ENCODE results near the gene SYT1.

SYT1 gene

DNA sequence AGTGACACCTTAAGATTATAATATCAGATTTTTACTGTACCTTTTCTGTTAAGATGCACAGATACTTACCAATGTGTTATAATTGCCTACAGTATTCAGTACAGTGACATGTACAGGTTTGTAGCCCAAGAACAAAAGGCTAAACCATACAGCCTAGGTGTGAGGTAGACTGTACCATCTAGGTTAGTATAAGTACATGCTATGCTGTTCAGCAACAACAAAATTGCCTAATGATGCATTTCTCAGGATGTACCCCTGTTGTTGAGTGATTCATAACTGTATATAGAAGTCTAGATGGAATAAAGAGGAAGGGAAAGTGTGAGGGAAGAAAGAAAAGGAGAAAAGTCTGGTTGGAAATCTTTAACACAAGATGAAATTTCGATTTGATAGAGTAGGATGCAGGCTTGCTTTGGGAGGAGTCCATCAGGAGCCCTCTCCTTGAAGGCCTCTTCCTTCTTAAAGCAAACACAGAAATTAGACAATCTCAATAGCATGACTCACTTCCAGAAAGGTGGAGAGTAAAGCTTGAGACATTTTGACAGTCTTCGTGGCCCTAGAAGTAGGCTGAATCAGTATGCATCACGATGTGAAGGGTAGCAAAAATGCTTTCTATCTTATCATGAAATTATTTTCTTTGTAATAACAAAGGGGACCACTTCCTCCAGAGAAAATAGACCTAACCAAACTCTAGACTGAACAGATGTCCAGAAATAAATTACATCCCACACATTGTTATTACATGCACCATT is 191.5 kb downstream of the SYT1 start:
- H3K4me2 ChIP-seq (ENCODE audit: low read length, poor library complexity, severe bottlenecking): no peak overlapping the region
- H3K14ac ChIP-seq (ENCODE audit: low read length in 2 of 2): no peak overlapping the region
- H2BK5ac ChIP-seq (ENCODE audit: low read depth, low read length, poor library complexity, severe bottlenecking): no peak overlapping the region
- H3K27me3 ChIP-seq (ENCODE audit: control insufficient read depth in 1 of 2, insufficient read depth in 1 of 2, low read length in 2 of 2): no peaks in the 10 kb centered on the region
- no peak overlapping the region for H3K4ac ChIP-seq (ENCODE audit: low read depth in 1 of 2, low read length in 2 of 2)
- no peak overlapping the region for H3K4me3 ChIP-seq (ENCODE audit: insufficient read depth in 1 of 2, low read depth in 1 of 2, low read length in 2 of 2)
- no peak overlapping the region for H3K9ac ChIP-seq (ENCODE audit: low read length)
- H3K4me1 ChIP-seq (ENCODE audit: control insufficient read depth, insufficient read depth, low read depth, low read length): no peaks in the 10 kb centered on the region
- peak overlapping the region in 1 of 2 experiments; percentile 34 for H3K18ac ChIP-seq (ENCODE audit: low read depth in 1 of 2, low read length in 2 of 2)
- no peaks in the 10 kb centered on the region for H3K36me3 ChIP-seq (ENCODE audit: control insufficient read depth in 1 of 2, insufficient read depth in 2 of 2, low read depth in 1 of 2, low read length in 2 of 2)
- 57% methylated on average over 1 of the region's 3 CpGs for WGBS
- H3K79me1 ChIP-seq (replicated peaks; ENCODE audit: low read length, poor library complexity, severe bottlenecking): no peaks in the 10 kb centered on the region
- peak; percentile 49 for DNase-seq
- H4K8ac ChIP-seq (ENCODE audit: low read length): no peak overlapping the region
- no peak overlapping the region for H2BK12ac ChIP-seq (ENCODE audit: low read length in 2 of 2)
- H2AK5ac ChIP-seq (ENCODE audit: low read length, severe bottlenecking): no peak overlapping the region
- H2BK120ac ChIP-seq (ENCODE audit: low read depth, low read length): no peak overlapping the region
- H4K91ac ChIP-seq (ENCODE audit: low read length): no peak overlapping the region
- H3K27ac ChIP-seq (ENCODE audit: low read length, poor library complexity, severe bottlenecking): no peak overlapping the region
- no peak overlapping the region for H2BK15ac ChIP-seq (ENCODE audit: low read depth, poor library complexity, severe bottlenecking)
- H3K9me3 ChIP-seq (ENCODE audit: control insufficient read depth, low read length): no peaks in the 10 kb centered on the region
- no peak overlapping the region for H3K23ac ChIP-seq (ENCODE audit: low read length in 2 of 2)
- H2AFZ ChIP-seq (ENCODE audit: low read depth, low read length): no peak overlapping the region

DNA sequence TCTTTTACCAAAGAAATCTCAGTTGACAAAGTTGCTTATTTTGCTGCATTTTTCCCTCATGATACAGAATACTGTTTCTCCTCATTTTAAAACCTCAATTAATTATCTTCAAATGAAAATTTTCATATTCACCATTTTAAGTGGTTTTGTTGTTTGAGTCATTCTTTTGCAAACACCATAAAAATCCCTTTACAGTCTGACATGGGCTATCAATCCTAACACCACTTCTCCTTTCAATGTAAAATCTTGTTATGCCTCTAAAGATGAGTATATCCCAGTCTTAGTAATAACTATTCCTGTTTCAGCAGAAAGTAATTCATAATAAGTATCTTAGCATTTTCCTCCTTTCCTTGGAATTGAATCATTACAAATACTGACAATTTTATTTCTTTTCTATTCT is 192.2 kb downstream of the SYT1 start:
- Histone ChIP-seq H3K4me3 (ENCODE audit: insufficient read depth in 1 of 2, low read depth in 1 of 2, low read length in 2 of 2) (no peak overlapping the region), H4K8ac (ENCODE audit: low read length) (no peak overlapping the region), H3K23ac (ENCODE audit: low read length in 2 of 2) (no peak overlapping the region), H3K9ac (ENCODE audit: low read length) (no peak overlapping the region), H3K79me1 (replicated peaks; ENCODE audit: low read length, poor library complexity, severe bottlenecking) (no peaks in the 10 kb centered on the region), H3K4me1 (ENCODE audit: control insufficient read depth, insufficient read depth, low read depth, low read length) (no peaks in the 10 kb centered on the region), H2BK12ac (ENCODE audit: low read length in 2 of 2) (no peak overlapping the region), H3K9me3 (ENCODE audit: control insufficient read depth, low read length) (no peaks in the 10 kb centered on the region), H3K27ac (ENCODE audit: low read length, poor library complexity, severe bottlenecking) (no peak overlapping the region), H3K36me3 (ENCODE audit: control insufficient read depth in 1 of 2, insufficient read depth in 2 of 2, low read depth in 1 of 2, low read length in 2 of 2) (no peaks in the 10 kb centered on the region), H2BK5ac (ENCODE audit: low read depth, low read length, poor library complexity, severe bottlenecking) (no peak overlapping the region), H3K18ac (ENCODE audit: low read depth in 1 of 2, low read length in 2 of 2) (no peak overlapping the region), H4K91ac (ENCODE audit: low read length) (no peak overlapping the region), H3K4me2 (ENCODE audit: low read length, poor library complexity, severe bottlenecking) (no peak overlapping the region), H3K27me3 (ENCODE audit: control insufficient read depth in 1 of 2, insufficient read depth in 1 of 2, low read length in 2 of 2) (no peaks in the 10 kb centered on the region), H3K4ac (ENCODE audit: low read depth in 1 of 2, low read length in 2 of 2) (no peak overlapping the region), H2AFZ (ENCODE audit: low read depth, low read length) (no peak overlapping the region), H2BK120ac (ENCODE audit: low read depth, low read length) (no peak overlapping the region), H3K14ac (ENCODE audit: low read length in 2 of 2) (no peak overlapping the region), H2AK5ac (ENCODE audit: low read length, severe bottlenecking) (no peak overlapping the region), H2BK15ac (ENCODE audit: low read depth, poor library complexity, severe bottlenecking) (no peak overlapping the region)
- no peak for DNase-seq

GRCh38 chr12:79057540-79057939 is 193.0 kb downstream of the SYT1 start:
- Histone ChIP-seq H4K8ac (ENCODE audit: low read length) (no peak overlapping the region), H3K27me3 (ENCODE audit: control insufficient read depth in 1 of 2, insufficient read depth in 1 of 2, low read length in 2 of 2) (no peaks in the 10 kb centered on the region), H2AFZ (ENCODE audit: low read depth, low read length) (no peak overlapping the region), H3K4me1 (ENCODE audit: control insufficient read depth, insufficient read depth, low read depth, low read length) (no peaks in the 10 kb centered on the region), H3K4me3 (ENCODE audit: insufficient read depth in 1 of 2, low read depth in 1 of 2, low read length in 2 of 2) (no peak overlapping the region), H2BK15ac (ENCODE audit: low read depth, poor library complexity, severe bottlenecking) (no peak overlapping the region), H3K79me1 (replicated peaks; ENCODE audit: low read length, poor library complexity, severe bottlenecking) (no peaks in the 10 kb centered on the region), H3K14ac (ENCODE audit: low read length in 2 of 2) (no peak overlapping the region), H3K23ac (ENCODE audit: low read length in 2 of 2) (no peak overlapping the region), H2AK5ac (ENCODE audit: low read length, severe bottlenecking) (no peak overlapping the region), H3K36me3 (ENCODE audit: control insufficient read depth in 1 of 2, insufficient read depth in 2 of 2, low read depth in 1 of 2, low read length in 2 of 2) (no peaks in the 10 kb centered on the region), H2BK120ac (ENCODE audit: low read depth, low read length) (no peak overlapping the region), H2BK12ac (ENCODE audit: low read length in 2 of 2) (no peak overlapping the region), H3K4me2 (ENCODE audit: low read length, poor library complexity, severe bottlenecking) (no peak overlapping the region), H3K9me3 (ENCODE audit: control insufficient read depth, low read length) (no peaks in the 10 kb centered on the region), H3K18ac (ENCODE audit: low read depth in 1 of 2, low read length in 2 of 2) (no peak overlapping the region), H4K91ac (ENCODE audit: low read length) (no peak overlapping the region), H3K27ac (ENCODE audit: low read length, poor library complexity, severe bottlenecking) (no peak overlapping the region), H2BK5ac (ENCODE audit: low read depth, low read length, poor library complexity, severe bottlenecking) (no peak overlapping the region), H3K9ac (ENCODE audit: low read length) (no peak overlapping the region), H3K4ac (ENCODE audit: low read depth in 1 of 2, low read length in 2 of 2) (no peak overlapping the region)
- no peak for DNase-seq

DNA sequence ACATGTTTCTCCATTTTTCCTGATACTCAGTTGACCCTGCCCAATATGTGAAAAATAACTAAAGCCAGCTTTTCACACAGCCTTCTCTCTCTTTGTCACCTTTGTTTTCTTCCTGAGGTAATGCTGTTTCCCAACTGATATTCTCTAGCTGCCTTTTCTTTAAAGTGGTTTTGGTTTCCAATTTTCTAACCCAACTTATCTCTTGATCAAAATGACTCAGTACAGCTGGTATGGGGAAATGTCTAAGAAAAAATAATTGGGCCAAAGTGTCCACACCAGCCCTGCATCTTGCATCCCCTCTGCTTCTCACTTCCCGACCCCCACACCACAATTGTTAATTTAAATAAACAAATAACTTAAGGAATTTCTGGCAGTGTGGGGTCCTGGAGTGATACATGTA is 193.8 kb downstream of the SYT1 start:
- H2AFZ ChIP-seq (ENCODE audit: low read depth, low read length): no peak overlapping the region
- H3K9me3 ChIP-seq (ENCODE audit: control insufficient read depth, low read length): no peaks in the 10 kb centered on the region
- H3K36me3 ChIP-seq (ENCODE audit: control insufficient read depth in 1 of 2, insufficient read depth in 2 of 2, low read depth in 1 of 2, low read length in 2 of 2): no peaks in the 10 kb centered on the region
- H3K4ac ChIP-seq (ENCODE audit: low read depth in 1 of 2, low read length in 2 of 2): no peak overlapping the region
- no peak overlapping the region for H2BK15ac ChIP-seq (ENCODE audit: low read depth, poor library complexity, severe bottlenecking)
- H4K8ac ChIP-seq (ENCODE audit: low read length): no peak overlapping the region
- no peak overlapping the region for H4K91ac ChIP-seq (ENCODE audit: low read length)
- H3K4me2 ChIP-seq (ENCODE audit: low read length, poor library complexity, severe bottlenecking): no peak overlapping the region
- DNase-seq: peak; percentile 68
- no peak overlapping the region for H2AK5ac ChIP-seq (ENCODE audit: low read length, severe bottlenecking)
- no peak overlapping the region for H3K9ac ChIP-seq (ENCODE audit: low read length)
- H3K4me1 ChIP-seq (ENCODE audit: control insufficient read depth, insufficient read depth, low read depth, low read length): no peaks in the 10 kb centered on the region
- no peak overlapping the region for H2BK5ac ChIP-seq (ENCODE audit: low read depth, low read length, poor library complexity, severe bottlenecking)
- no peak overlapping the region for H2BK120ac ChIP-seq (ENCODE audit: low read depth, low read length)
- H3K14ac ChIP-seq (ENCODE audit: low read length in 2 of 2): no peak overlapping the region
- H3K23ac ChIP-seq (ENCODE audit: low read length in 2 of 2): no peak overlapping the region
- WGBS: no CpG with 5 or more reads among the region's 1 CpG
- no peak overlapping the region for H3K27ac ChIP-seq (ENCODE audit: low read length, poor library complexity, severe bottlenecking)
- no peaks in the 10 kb centered on the region for H3K27me3 ChIP-seq (ENCODE audit: control insufficient read depth in 1 of 2, insufficient read depth in 1 of 2, low read length in 2 of 2)
- no peak overlapping the region for H2BK12ac ChIP-seq (ENCODE audit: low read length in 2 of 2)
- H3K4me3 ChIP-seq (ENCODE audit: insufficient read depth in 1 of 2, low read depth in 1 of 2, low read length in 2 of 2): no peak overlapping the region
- no peaks in the 10 kb centered on the region for H3K79me1 ChIP-seq (replicated peaks; ENCODE audit: low read length, poor library complexity, severe bottlenecking)
- no peak overlapping the region for H3K18ac ChIP-seq (ENCODE audit: low read depth in 1 of 2, low read length in 2 of 2)
